Measurements from ENCODE around the gene QKI.

Gene QKI

GRCh38 chr6:163489584-163489983 is 75.1 kb downstream of the QKI start:
- TF ChIP-seq, protein P1, sequence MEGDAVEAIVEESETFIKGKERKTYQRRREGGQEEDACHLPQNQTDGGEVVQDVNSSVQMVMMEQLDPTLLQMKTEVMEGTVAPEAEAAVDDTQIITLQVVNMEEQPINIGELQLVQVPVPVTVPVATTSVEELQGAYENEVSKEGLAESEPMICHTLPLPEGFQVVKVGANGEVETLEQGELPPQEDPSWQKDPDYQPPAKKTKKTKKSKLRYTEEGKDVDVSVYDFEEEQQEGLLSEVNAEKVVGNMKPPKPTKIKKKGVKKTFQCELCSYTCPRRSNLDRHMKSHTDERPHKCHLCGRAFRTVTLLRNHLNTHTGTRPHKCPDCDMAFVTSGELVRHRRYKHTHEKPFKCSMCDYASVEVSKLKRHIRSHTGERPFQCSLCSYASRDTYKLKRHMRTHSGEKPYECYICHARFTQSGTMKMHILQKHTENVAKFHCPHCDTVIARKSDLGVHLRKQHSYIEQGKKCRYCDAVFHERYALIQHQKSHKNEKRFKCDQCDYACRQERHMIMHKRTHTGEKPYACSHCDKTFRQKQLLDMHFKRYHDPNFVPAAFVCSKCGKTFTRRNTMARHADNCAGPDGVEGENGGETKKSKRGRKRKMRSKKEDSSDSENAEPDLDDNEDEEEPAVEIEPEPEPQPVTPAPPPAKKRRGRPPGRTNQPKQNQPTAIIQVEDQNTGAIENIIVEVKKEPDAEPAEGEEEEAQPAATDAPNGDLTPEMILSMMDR (IDR thresholded peaks at IDR 0.05): no peak
- no peak for DNase-seq
- peaks cover 5% of the 10 kb centered on the region for H3K9me3 Mint-ChIP-seq
- H3K4me3 Mint-ChIP-seq: no peak overlapping the region
- H3K27ac Mint-ChIP-seq: no peak overlapping the region
- peaks cover 28% of the 10 kb centered on the region for H3K36me3 Mint-ChIP-seq (ENCODE audit: low read depth)
- no peaks in the 10 kb centered on the region for H3K27me3 Mint-ChIP-seq (ENCODE audit: low read depth, poor library complexity)
- peaks cover 36% of the 10 kb centered on the region for H3K4me1 Mint-ChIP-seq

DNA sequence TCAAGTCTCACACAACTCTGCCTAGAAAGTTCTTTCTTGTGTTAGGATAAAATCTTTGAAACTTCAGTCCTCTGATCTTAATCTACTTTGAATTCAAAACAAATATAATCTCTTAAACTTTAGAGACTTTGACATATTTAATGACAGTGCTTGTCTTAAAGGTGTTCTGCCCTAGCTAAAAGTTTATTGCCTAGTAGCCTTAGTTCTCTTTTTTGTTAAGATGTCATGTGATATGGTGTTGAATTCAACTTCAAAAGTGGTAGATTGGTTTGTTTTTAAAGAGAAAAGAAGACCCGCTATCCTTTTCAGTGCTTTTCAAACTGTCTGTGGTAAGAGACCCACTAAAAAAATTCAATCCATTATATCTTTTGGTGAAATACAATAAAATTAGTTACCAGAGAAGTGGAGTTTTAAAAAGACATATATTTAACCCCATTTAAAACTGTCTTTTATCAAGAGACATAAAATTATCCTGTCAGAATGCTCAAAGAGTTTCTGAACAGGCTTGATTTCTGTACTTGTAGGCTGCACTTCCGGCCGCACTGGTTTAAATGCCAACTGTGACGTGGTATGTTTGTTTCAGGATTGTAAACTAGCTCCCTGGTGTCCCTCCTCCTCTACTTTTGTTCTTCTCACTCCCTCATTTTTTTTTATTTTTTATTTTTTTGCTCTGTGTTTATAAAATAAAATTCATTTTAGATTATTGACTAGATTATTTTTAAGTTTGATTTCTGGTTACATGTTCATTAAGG is 76.5 kb downstream of the QKI start:
- Mint-ChIP-seq H3K4me1 (peaks cover 36% of the 10 kb centered on the region), H3K4me3 (no peak overlapping the region), H3K27me3 (ENCODE audit: low read depth, poor library complexity) (no peaks in the 10 kb centered on the region), H3K9me3 (peaks cover 7% of the 10 kb centered on the region), H3K36me3 (ENCODE audit: low read depth) (peaks cover 28% of the 10 kb centered on the region), H3K27ac (peak overlapping the region; percentile 85)
- DNase-seq: no peak
- TF ChIP-seq, protein P1 (IDR thresholded peaks at IDR 0.05): no peak

- Mint-ChIP-seq H3K27me3 (ENCODE audit: low read depth, poor library complexity) (no peaks in the 10 kb centered on the region), H3K36me3 (ENCODE audit: low read depth) (peaks cover 33% of the 10 kb centered on the region), H3K9me3 (peaks cover 13% of the 10 kb centered on the region), H3K4me1 (peaks cover 36% of the 10 kb centered on the region), H3K27ac (no peak overlapping the region), H3K4me3 (no peak overlapping the region)
- DNase-seq: no peak
- TF ChIP-seq, protein P1 (IDR thresholded peaks at IDR 0.05): no peak
These were observed 77.3 kb downstream of the QKI start for GRCh38 chr6:163491737-163492300.

DNA sequence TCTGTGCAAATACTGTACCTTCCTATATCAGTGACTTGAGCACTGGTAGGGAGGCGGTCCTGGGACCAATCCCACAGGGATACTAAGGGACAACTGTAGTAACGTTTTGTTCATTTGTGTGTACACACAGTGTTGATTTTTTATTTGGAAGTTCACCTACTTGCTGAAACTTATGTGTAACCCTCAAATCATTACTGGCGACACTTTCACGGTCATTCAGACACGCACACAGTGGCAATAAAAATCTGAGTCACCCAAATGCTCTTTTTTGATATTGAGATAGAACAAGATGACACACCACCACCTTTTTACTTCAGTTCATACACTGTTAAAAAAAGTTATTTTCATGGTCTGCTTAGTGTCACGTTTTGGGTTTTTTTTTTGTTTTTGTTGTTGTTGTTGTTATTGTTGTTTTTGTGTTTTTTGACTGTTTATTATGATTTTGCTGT is 79.8 kb downstream of the QKI start:
- TF ChIP-seq, protein P1 (IDR thresholded peaks at IDR 0.05): no peak
- peaks cover 32% of the 10 kb centered on the region for H3K9me3 Mint-ChIP-seq
- no peak for DNase-seq
- no peak overlapping the region for H3K4me3 Mint-ChIP-seq
- peaks cover 24% of the 10 kb centered on the region for H3K4me1 Mint-ChIP-seq
- no peaks in the 10 kb centered on the region for H3K27me3 Mint-ChIP-seq (ENCODE audit: low read depth, poor library complexity)
- no peak overlapping the region for H3K27ac Mint-ChIP-seq
- H3K36me3 Mint-ChIP-seq (ENCODE audit: low read depth): peaks cover 56% of the 10 kb centered on the region

GRCh38 chr6:163496205-163496604 is 81.7 kb downstream of the QKI start:
- TF ChIP-seq, protein P1 (IDR thresholded peaks at IDR 0.05): no peak
- Mint-ChIP-seq H3K36me3 (ENCODE audit: low read depth) (peaks cover 69% of the 10 kb centered on the region), H3K4me3 (no peak overlapping the region), H3K9me3 (peaks cover 51% of the 10 kb centered on the region), H3K27ac (no peak overlapping the region), H3K4me1 (peaks cover 9% of the 10 kb centered on the region), H3K27me3 (ENCODE audit: low read depth, poor library complexity) (no peaks in the 10 kb centered on the region)
- DNase-seq: no peak

GRCh38 chr6:163500105-163500504 is 85.6 kb downstream of the QKI start:
- Mint-ChIP-seq H3K4me1 (no peaks in the 10 kb centered on the region), H3K9me3 (peaks cover 82% of the 10 kb centered on the region), H3K27ac (no peak overlapping the region), H3K4me3 (no peak overlapping the region), H3K27me3 (ENCODE audit: low read depth, poor library complexity) (no peaks in the 10 kb centered on the region), H3K36me3 (ENCODE audit: low read depth) (peaks cover 91% of the 10 kb centered on the region)
- no peak for DNase-seq
- TF ChIP-seq, protein P1 (IDR thresholded peaks at IDR 0.05): no peak
